Kidney epithelial cell (primary cell): ENCODE measurements around the gene TM4SF18. TPM values are rescaled to one million over a fixed set of nuclear protein-coding genes. Genes with fewer than 3 reads are reported as not detected.

Experiments
- DNase-seq: peaks from one replicate; pipeline ENCODE4 v3.0.0-alpha.2; 2010; ENCODE audit warnings: low read depth
- H3K27me3 ChIP-seq: 2 replicates; pipeline ENCODE4 v1.6.0; 2011; ENCODE audit warnings: low read length; ENCODE audit not compliant: control insufficient read depth, insufficient read depth
- H3K36me3 ChIP-seq: 2 replicates; pipeline ENCODE4 v1.5.1; 2011; ENCODE audit warnings: low read length; ENCODE audit not compliant: control insufficient read depth, insufficient read depth
- H3K4me3 ChIP-seq: 2 replicates; pipeline ENCODE4 v1.5.1; 2011; ENCODE audit warnings: low read depth, mild to moderate bottlenecking, control low read depth, low read length
- CTCF ChIP-seq: IDR thresholded peaks from 2 replicates; pipeline ENCODE4 v1.5.1; 2011; ENCODE audit warnings: mild to moderate bottlenecking, moderate library complexity, low read length, control low read depth, inconsistent platforms; ENCODE audit not compliant: insufficient read depth, poor library complexity, severe bottlenecking
- total RNA-seq: library from RNA; depleted of rRNA; stranded (reverse); fragments of >200 nt; gene quantifications from 2 replicates; pipeline ENCODE4 v1.2.3, GENCODE V29; 2015

The TM4SF18 gene
- total RNA-seq, 1 donor from 2014 or later, result not detected

GRCh38 chr3:149292666-149293065 lies 40.8 kb downstream of the TM4SF18 start:
- Histone ChIP-seq H3K36me3 (no peaks in the 10 kb centered on the region), H3K4me3 (no peak overlapping the region), H3K27me3 (no peaks in the 10 kb centered on the region)
- no peak for TF ChIP-seq CTCF
- DNase-seq, result no peak

- peak; percentile 45 for TF ChIP-seq CTCF
- H3K27me3 ChIP-seq, result no peaks in the 10 kb centered on the region
- no peak overlapping the region for H3K4me3 ChIP-seq
- no peak for DNase-seq
- no peaks in the 10 kb centered on the region for H3K36me3 ChIP-seq
Observed at GRCh38 chr3:149291178-149291577, 42.3 kb downstream of the TM4SF18 start.

- Histone ChIP-seq H3K27me3 (no peaks in the 10 kb centered on the region), H3K4me3 (no peak overlapping the region)
Observed at GRCh38 chr3:149288655-149289054, 44.8 kb downstream of the TM4SF18 start.

GRCh38 chr3:149284034-149284433 lies 49.4 kb downstream of the TM4SF18 start:
- Histone ChIP-seq H3K4me3 (no peak overlapping the region), H3K27me3 (no peaks in the 10 kb centered on the region), H3K36me3 (no peaks in the 10 kb centered on the region)
- DNase-seq, result no peak
- TF ChIP-seq CTCF, result no peak

More at GRCh38 chr3:149288655-149289054, 44.8 kb downstream of the TM4SF18 start:
- H3K36me3 ChIP-seq, result no peaks in the 10 kb centered on the region
- no peak for TF ChIP-seq CTCF
- DNase-seq, result no peak

GRCh38 chr3:149283401-149283800 lies 50.0 kb downstream of the TM4SF18 start:
- Histone ChIP-seq H3K27me3 (no peaks in the 10 kb centered on the region), H3K4me3 (no peak overlapping the region), H3K36me3 (no peaks in the 10 kb centered on the region)
- TF ChIP-seq CTCF, result no peak
- no peak for DNase-seq

GRCh38 chr3:149282836-149283235 lies 50.6 kb downstream of the TM4SF18 start:
- no peaks in the 10 kb centered on the region for H3K36me3 ChIP-seq
- DNase-seq, result no peak
- H3K27me3 ChIP-seq, result no peaks in the 10 kb centered on the region
- H3K4me3 ChIP-seq, result no peak overlapping the region
- no peak for TF ChIP-seq CTCF
